Right lobe of liver (tissue), 6 donors: Measurements from ENCODE around the gene CCDC122. TPM values are rescaled to one million over a fixed set of nuclear protein-coding genes. Genes with fewer than 3 reads are reported as not detected.

ENCODE experiments used
- ATAC-seq, 4 donors: fragments of 200-7000 bp; cut with Tn5 transposase; one replicate each; pipeline ENCODE4 v1.9.1; 2020; ENCODE audit warnings: mild to moderate bottlenecking in 4 of 4, moderate library complexity in 4 of 4
- DNase-seq, 3 donors: peaks; one replicate each; pipeline ENCODE4 v3.0.0-alpha.2; 2020
- H3K27ac ChIP-seq, 3 donors: fragments of 200-600 bp; one replicate each; pipeline ENCODE4 v1.8.0; 2022
- H3K27me3 ChIP-seq, 2 donors: fragments of 200-600 bp; one replicate each; pipeline ENCODE4 v1.8.0; 2022
- H3K36me3 ChIP-seq, 4 donors: fragments of 200-600 bp; sonication (generic) in 1 of 4; one replicate each; pipeline versions ENCODE4 v1.5.1 to v1.8.0; 2017 to 2022; ENCODE audit warnings: control low read depth in 1 of 4
- H3K4me1 ChIP-seq, 4 donors: fragments of 200-600 bp; sonication (generic) in 1 of 4; one replicate each; pipeline versions ENCODE4 v1.5.1 to v1.8.0; 2017 to 2022; ENCODE audit warnings: control low read depth in 1 of 4
- H3K4me3 ChIP-seq, 3 donors: fragments of 200-600 bp; one replicate each; pipeline ENCODE4 v1.8.0; 2022
- H3K9me3 ChIP-seq, 4 donors: fragments of 200-600 bp; sonication (generic) in 1 of 4; one replicate each; pipeline versions ENCODE4 v1.5.1 to v1.8.0; 2017 to 2022; ENCODE audit warnings: control low read depth in 1 of 4
- CTCF ChIP-seq, 4 donors: fragments of 200-600 bp in 3 of 4; fragments of 450-650 bp in 1 of 4; IDR thresholded peaks; one replicate each; pipeline versions ENCODE4 v1.5.1 to v1.8.0; 2016 to 2022; ENCODE audit warnings: antibody characterized with exemption in 4 of 4, mild to moderate bottlenecking in 2 of 4
- POLR2A ChIP-seq: fragments of 450-650 bp; IDR thresholded peaks from one replicate; pipeline ENCODE4 v1.6.1; 2017; ENCODE audit warnings: antibody characterized with exemption, mild to moderate bottlenecking
- WGBS: methylation state at CpG from one replicate; pipeline ENCODE4 v1.1.6; 2018; ENCODE audit warnings: low coverage, low lambda C conversion rate; ENCODE audit not compliant: insufficient coverage; ENCODE audit errors: missing lambda C conversion rate; 5-methylcytosine and 5-hydroxymethylcytosine counted together
- intact Hi-C, 2 donors: fragments of 100-400 bp; cut with DNase I; formaldehyde crosslinking; loops; one replicate each; pipeline versions ENCODE4 v1.11.2 to v1.14.1; 2022
- total RNA-seq, 6 experiments: library from RNA; depleted of rRNA in 2 of 6; stranded (reverse); fragments of >200 nt in 2 of 6; fragmentation: NEBNext Ultra II Directional in 3 of 6; extraction: Animal tissue kit (Norgen Biotek cat#: 25700) in 3 of 6; gene quantifications; one replicate each; pipeline versions ENCODE4 v1.1.0 to v1.2.4, GENCODE V29; 2016 to 2023
- donor health status: DM: no; HTN: yes; CAD: no.
- donor health status: DM: no; HTN: no; CAD: no.
- donor health status: DM: no; HTN: no; CAD: no.
- donor health status: DM: no; HTN: yes; CAD: no.
- donor health status: DM: no; HTN: yes; CAD: no.

The CCDC122 gene
- total RNA-seq, 6 experiments from 2014 or later: 1.7 to 4.9 (median 3.1) TPM

DNA sequence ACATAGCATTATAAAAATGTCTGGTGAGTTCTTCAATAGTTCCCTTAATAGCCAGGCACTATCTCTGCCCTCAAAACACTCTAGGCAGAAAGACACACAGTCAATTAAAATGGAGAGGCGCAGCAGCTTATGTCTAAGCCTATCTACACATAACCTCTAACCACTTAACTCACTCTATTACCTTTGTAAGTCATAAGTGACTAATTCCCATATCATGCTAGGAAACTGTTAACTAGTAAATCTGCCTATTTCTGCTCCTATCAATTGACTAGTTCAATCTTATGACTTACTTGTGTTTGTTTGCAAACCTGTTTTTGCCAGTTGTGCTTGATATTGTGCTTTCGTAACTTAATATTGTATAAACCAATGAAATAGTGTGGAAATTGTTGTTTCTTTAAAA is 3.2 kb downstream of the CCDC122 start:
- TF ChIP-seq POLR2A (no peak), CTCF (IDR thresholded peaks at IDR 0.05) (no peak)
- Histone ChIP-seq H3K27me3 (no peaks in the 10 kb centered on the region), H3K4me1 (peaks cover 0 to 9% (median 4%) of the 10 kb centered on the region in 4 donors), H3K9me3 (no peaks in the 10 kb centered on the region), H3K27ac (no peak overlapping the region), H3K36me3 (no peaks in the 10 kb centered on the region), H3K4me3 (no peak overlapping the region)
- 96% methylated on average over 2 of the region's 2 CpGs for WGBS
- ATAC-seq (no peak), DNase-seq (no peak)
- intact Hi-C loops: no loop called here

GRCh38 chr13:43874504-43875092 is 4.9 kb downstream of the CCDC122 start:
- TF ChIP-seq POLR2A: no peak
- peak; percentile 54 to 66 (median 62) for TF ChIP-seq CTCF (IDR thresholded peaks at IDR 0.05)
- no peak overlapping the region for H3K4me3 ChIP-seq
- no peak for DNase-seq
- no peak for ATAC-seq
- H3K9me3 ChIP-seq: no peaks in the 10 kb centered on the region
- H3K4me1 ChIP-seq: peaks cover 0 to 9% (median 4%) of the 10 kb centered on the region in 4 donors
- no peak overlapping the region for H3K27ac ChIP-seq
- no peaks in the 10 kb centered on the region for H3K27me3 ChIP-seq
- intact Hi-C loops: no loop called here
- no peaks in the 10 kb centered on the region for H3K36me3 ChIP-seq
- 5% methylated on average over 2 of the region's 2 CpGs for WGBS

GRCh38 chr13:43872181-43872580 is 7.4 kb downstream of the CCDC122 start:
- Histone ChIP-seq H3K4me1 (no peaks in the 10 kb centered on the region), H3K9me3 (no peaks in the 10 kb centered on the region), H3K27ac (no peak overlapping the region), H3K27me3 (no peaks in the 10 kb centered on the region), H3K4me3 (no peak overlapping the region), H3K36me3 (no peaks in the 10 kb centered on the region)
- intact Hi-C loops: no loop called here
- no peak for TF ChIP-seq CTCF (IDR thresholded peaks at IDR 0.05)
- no peak for TF ChIP-seq POLR2A
- DNase-seq (no peak), ATAC-seq (no peak)
- WGBS: 100% methylated on average over 1 of the region's 1 CpG

DNA sequence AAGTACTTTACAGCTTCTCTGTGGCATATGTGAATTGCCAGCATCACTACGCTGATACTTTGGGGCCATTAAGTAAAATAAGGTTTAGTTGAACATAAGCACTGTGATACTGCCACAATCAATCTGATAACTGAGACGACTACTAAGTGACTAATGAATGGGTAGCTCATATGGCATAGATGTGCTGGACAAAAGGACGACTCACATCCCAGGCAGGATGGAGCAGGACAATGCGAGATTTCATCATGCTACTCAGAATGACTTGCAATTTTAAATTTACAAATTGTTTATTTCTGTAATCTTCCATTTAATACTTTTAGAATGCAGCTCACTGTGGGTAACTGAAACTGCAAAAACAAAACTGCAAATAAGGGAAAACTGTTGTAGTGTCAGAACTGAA is 13.6 kb downstream of the CCDC122 start:
- intact Hi-C loops: no loop called here
- TF ChIP-seq CTCF (IDR thresholded peaks at IDR 0.05): no peak
- no peak for TF ChIP-seq POLR2A
- H3K4me1 ChIP-seq: no peaks in the 10 kb centered on the region
- WGBS: 82% methylated on average over 4 of the region's 4 CpGs
- no peak overlapping the region for H3K27ac ChIP-seq
- H3K27me3 ChIP-seq: no peaks in the 10 kb centered on the region
- H3K4me3 ChIP-seq: no peak overlapping the region
- DNase-seq (no peak), ATAC-seq (no peak)
- no peaks in the 10 kb centered on the region for H3K9me3 ChIP-seq
- H3K36me3 ChIP-seq: no peaks in the 10 kb centered on the region

DNA sequence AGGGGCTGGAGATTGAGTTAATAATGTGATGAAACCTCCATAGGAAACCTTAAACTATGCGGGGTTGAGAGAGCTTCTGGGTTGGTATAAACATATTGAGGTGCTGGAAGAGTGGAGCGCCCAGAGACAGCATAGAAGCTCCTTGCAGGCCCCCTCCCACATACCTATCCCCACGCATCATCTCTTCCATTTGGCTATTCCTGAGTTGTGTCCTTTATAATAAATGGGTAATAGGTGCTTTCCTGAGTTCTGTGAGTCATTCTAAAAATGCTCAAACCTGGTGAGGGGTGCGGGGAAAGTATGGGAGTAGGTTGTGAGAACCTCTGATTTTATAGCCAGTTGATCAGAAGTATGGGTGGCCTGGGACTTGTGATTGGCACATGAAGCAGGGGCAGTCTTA is 14.6 kb downstream of the CCDC122 start:
- no peaks in the 10 kb centered on the region for H3K27me3 ChIP-seq
- H3K27ac ChIP-seq: no peak overlapping the region
- no peaks in the 10 kb centered on the region for H3K36me3 ChIP-seq
- 77% methylated on average over 4 of the region's 4 CpGs for WGBS
- H3K9me3 ChIP-seq: no peaks in the 10 kb centered on the region
- no peak overlapping the region for H3K4me3 ChIP-seq
- DNase-seq (no peak), ATAC-seq (no peak)
- TF ChIP-seq CTCF (IDR thresholded peaks at IDR 0.05): no peak
- TF ChIP-seq POLR2A: no peak
- no peaks in the 10 kb centered on the region for H3K4me1 ChIP-seq
- intact Hi-C loops: no loop called here
